ENCODE measurements around the gene NELL2.

Gene NELL2

DNA sequence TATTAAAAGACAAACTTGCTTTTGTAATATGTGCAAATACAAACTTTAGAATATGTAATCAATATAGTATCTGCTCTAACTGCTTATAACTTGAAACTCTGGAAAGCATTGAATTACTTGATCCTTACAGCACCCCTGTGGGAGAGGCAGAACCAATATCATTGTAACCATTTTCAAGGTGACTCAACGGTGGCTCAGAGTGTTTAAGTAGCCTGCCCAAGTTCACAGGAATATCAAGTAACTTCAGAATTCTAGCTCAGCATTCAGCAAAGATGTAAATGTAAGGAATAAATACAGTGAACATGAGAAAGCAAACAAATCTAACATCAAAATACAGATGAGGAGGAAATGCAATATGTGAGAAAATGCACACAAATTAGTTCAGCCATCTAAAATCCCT, 264.6 kb downstream of the NELL2 start:
- DNase-seq (ENCODE audit: low read depth): no peak

DNA sequence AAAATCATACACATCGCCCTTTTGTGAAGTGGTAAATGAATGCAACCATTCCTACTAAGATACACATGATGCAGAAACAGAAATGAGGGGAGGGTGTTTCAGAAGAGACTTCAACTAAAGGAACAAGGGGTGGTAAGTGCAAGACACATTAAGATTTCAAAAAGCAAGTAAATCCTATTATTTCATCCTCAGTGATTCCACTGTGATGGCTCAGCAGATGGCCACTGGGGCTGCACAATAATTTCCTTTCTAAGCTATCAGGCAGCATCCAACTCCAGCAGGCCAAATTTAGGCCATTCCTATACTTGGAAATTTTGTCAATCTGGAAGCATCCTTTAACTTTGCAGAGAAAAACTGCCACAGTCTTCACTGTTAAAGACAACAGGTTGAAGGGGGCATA, 272.4 kb downstream of the NELL2 start:
- no peak for DNase-seq (ENCODE audit: low read depth)

DNA sequence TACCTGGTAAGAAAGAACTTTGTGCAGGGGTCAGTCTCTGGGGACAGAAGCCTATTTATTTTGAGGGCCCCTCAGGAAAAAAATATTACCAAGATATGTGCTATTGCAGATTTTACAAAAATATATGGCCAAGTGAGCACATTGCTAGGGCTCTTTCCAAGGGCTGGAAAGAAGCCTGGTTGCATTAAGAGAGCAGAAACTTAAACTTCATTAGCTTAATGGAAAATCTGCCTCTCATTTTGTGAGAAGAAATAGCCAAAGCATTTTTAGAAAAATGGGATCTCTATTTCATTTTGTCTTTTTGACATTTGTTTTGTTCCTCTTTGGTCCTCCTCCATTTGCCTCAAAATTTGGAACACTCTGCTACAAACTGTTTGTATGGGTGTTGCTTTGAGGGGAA, 283.5 kb downstream of the NELL2 start:
- DNase-seq (ENCODE audit: low read depth): no peak

DNA sequence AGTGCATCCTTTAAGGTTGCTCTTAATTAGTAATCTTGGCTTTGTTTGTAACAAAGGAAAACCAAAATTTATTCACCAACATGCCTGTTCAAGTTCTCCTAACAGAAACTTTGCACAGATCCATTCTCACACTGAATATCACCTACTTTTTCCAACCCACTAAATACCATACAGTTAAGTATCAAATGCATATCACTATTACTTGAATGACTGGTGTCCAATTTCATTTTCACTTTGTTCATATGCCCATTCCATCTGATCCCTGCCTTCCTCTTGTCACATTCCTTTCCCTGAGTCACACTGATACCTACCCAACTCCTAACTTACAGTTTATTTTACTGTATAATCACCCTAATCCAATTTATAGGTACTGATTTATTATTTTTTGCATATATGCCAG, 286.4 kb downstream of the NELL2 start:
- no peak for DNase-seq (ENCODE audit: low read depth)

DNA sequence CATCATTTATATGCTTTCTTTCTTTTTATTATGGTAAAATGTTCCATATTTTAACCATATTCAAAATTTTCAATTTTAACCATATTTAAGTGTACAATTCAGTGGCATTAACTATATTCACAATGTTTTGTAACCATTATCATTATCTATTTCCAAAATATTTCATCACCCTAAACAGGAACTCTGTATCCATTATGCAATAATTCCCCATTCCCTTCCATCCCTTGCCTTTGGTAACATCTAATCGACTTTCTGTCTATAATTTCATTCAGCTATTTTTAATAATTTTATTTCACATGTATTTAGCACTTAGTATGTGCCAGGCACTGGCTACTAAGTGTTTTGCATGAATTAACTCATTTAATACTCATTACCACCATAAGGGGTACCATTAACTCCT, 287.5 kb downstream of the NELL2 start:
- DNase-seq (ENCODE audit: low read depth): no peak

DNA sequence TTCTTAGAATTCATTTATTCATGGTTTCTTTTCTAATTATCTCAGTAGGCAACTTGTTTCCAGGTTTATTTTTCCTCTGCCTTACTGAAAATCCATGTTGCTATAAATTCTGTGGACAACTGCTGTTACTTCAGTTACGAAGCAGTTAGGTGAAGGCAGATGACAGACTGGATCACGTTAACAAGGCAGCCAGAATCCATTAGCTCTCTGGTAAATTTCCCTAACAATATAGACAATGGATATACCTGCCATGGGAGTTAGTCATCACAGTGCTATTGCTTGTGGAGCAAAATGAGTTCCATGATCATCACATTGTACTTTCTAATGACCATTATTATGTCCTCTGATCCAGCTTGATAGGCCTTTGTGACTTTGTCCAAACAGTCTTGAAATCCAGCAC, 291.5 kb downstream of the NELL2 start:
- no peak for DNase-seq (ENCODE audit: low read depth)

DNA sequence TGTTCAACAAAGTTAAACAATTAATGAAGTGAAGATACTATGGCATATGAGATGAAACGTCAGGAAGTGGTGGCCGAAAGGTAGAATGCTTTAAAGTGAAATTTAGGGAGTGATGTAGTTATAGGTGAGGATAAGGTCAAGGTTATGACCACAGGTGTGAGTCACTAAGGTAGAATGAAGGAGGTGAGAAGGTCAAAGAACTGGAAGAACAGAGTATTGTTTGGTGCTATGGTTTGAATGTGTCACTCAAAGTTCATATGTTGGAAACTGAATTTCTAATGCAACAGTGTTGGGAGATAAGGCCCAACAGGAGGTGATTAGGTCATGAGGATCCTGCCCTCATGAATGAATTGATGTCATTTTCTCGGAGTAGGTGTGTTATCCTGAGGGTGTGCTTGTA, 293.6 kb downstream of the NELL2 start:
- no peak for DNase-seq (ENCODE audit: low read depth)

DNA sequence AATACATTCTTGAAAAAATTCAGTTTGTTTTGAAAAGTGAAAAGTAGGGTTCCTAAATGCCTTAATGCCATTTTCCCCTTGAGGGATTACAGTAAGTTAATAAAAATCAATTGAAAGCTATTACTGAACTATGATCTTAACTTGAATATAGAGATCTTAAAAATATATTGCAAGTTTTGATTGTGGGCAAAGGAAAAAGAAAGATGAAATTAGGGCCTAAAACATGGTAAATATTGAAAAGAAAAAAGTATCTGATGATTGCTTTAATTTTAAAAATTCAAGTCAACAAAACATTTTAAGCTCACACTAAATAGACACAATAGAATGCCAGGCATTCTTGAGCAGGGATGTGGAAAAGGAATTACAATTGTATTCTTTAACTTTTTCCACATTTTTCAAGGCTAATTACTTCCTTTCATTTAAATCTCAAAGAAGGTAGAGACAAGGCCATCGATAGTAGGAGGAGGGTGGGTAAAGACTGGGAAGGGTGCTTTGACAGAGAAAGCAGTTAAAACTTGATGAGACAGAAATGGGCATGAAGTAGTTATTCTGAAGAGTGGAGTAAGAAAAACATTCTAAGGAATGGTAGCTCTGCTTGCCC, 294.4 kb downstream of the NELL2 start:
- no peak for DNase-seq (ENCODE audit: low read depth)

DNA sequence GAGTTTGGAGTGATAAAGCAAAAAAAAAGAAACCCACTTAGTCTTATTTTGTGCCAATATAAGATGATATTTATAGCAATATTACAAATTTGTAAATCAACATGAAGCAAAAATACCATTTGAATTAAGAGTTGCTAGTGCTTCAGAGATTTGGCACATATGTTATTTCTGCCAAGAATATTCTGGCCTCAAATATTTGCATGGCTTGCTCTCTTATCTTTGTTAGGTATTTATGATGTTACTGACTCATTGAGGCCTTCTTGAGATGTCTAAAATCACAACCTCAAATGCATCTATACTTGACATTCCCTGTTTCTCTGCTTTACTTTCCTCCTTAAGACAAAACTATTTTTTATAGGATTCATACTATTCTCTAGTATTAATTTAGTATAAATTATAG, 301.5 kb downstream of the NELL2 start:
- DNase-seq (ENCODE audit: low read depth): no peak

DNA sequence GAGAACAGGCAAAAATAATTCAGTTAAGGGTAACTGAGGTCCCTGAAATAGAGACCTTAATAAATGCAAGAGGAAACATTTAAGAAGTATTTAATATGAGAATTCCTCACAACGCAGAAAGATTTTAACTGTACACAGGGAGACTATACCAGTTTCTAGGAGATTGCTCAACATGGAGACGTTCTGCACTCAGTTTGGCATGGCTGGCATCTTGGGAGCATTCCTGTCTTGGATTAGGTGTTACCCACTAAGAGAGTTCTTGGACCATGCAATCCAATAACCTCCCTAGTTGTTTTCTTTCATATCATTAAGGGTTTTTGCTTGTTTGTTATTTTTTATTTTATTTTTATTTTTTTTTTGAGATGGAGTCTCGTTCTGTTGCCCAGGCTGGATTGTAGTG, 302.4 kb downstream of the NELL2 start:
- DNase-seq (ENCODE audit: low read depth): no peak

DNA sequence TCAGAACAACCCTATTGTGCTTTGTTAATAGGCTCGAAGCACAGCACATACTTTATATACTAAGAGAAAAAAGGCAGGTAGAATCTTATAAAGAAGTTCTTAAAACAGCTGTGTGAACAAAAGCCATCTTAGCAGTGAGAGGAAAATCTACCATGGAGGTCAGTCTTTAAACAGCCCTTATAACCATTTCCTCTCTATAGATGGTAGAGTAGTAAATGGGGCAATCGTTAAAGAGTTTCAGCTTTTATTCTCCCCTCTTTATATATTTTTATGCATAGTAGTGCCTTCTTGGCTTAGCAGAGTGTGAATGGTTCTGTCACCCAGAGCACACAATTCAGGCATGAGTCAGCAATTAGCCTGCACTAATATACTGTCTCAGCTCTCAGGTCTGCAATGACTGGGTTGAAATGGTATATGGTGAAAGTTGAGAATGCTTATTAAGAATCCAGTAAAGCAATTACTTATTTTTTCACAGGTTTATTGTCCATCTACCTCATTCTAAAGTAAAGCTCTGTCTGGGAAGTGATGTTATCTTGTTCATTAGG, 305.0 kb downstream of the NELL2 start:
- no peak for DNase-seq (ENCODE audit: low read depth)

DNA sequence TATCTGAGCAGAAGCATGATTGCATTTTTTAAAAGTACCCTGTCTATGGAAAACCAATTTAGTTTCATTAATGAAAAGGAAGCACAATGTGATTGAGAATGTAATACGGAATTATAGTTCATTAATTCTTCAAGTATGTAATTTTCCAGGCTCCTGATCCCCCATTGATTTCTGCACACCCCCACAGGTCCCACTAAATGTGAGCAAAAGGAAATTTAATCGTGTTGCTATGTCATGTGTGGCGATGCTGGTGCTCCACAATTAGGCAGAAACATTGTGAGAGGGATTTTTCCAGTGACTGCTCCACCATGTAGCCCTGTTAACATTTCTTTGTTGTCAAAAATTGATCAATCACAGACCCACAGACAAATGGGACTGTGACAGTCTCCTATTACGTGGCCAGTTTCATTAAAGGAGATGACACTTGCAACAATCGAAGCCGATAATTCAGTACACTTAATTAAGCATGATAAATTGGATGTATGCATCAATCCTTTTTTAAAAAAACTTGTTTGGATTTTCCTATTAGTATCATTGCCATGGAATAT, 306.0 kb downstream of the NELL2 start:
- DNase-seq (ENCODE audit: low read depth): no peak

DNA sequence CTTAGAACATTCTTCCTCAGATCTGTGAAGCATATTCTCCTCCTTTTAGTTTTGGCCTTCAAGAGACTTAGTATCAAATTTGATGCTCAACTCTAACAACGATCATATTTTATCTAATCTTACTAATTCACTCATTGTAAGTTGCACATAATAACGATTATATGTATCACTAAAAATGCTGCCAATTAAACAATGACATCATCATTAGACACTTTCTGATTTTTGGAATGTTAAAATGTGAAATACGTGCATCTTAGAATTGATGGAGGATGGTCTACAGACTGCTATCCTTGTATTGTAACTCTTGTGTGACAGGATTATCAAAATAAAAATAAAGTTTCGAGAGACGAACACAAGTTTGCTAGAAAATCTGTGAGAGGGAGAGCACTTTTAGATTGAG, 311.0 kb downstream of the NELL2 start:
- no peak for DNase-seq (ENCODE audit: low read depth)

DNA sequence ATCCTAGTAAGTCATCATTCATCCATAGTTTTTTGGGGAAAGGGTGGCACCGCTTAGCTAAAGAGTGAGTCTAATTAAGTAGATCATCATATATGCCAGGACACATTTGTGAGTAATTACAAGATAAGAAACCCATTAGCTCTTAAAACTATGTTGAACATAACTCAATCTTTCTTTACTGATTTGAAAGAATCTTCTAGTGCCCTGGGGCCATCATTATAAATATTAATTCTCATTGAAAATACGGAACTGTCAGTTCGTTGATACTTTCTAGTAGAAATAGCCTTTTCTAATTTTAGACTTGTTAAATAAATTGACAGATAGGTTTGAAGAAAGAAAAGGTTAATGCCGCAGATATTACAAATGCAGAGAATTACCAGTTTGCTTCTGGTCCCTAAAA, 312.6 kb downstream of the NELL2 start:
- DNase-seq (ENCODE audit: low read depth): no peak

DNA sequence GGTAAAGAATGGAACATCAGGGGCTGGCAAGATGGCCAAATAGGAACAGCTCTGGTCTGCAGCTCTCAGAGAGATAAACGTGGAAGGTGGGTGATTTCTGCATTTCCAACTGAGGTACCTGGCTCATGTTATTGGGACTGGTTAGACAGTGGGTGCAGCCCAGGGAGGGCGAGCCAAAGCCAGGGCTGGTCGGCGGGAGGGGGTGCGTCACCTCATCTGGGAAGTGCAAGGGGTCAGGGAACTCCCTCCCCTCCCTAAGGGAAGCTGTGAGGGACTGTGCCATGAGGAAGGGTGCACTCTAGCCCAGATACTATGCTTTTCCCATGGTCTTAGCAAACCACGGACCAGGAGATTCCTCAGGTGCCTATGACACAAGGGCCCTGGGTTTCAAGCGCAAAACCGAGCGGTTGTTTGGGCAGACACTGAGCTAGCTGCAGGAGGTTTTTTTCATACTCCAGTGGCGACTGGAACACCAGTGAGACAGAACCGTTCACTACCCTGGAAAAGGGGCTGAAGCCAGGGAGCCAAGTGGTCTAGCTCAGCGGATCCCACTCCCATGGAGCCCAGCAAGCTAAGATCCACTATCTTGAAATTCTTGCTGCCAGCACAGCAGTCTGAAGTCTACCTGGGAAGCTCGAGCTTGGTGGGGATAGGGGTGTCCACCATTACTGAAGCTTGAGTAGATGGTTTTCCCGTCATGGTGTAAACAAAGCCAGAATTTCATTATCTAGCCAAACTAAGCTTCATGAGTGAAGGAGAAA, 317.6 kb downstream of the NELL2 start:
- no peak for DNase-seq (ENCODE audit: low read depth)

DNA sequence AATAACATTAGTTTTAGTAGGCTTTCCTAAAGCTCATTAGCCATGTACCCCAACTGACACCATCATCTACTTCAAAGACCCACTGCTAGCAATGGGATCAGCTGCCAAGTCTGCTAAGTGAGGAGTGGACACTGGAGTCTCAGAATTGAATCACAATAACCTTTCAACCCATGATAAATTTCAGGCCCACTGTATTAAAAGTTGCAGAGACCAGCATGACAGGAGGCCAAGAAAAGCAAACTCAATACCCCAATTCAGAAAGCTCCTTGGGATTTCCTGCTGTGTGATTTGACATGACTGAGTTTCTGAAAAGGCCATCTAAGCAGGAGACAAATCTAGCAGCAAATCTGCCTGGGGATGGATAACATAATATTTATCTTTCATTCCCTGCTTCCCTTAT, 320.7 kb downstream of the NELL2 start:
- no peak for DNase-seq (ENCODE audit: low read depth)

DNA sequence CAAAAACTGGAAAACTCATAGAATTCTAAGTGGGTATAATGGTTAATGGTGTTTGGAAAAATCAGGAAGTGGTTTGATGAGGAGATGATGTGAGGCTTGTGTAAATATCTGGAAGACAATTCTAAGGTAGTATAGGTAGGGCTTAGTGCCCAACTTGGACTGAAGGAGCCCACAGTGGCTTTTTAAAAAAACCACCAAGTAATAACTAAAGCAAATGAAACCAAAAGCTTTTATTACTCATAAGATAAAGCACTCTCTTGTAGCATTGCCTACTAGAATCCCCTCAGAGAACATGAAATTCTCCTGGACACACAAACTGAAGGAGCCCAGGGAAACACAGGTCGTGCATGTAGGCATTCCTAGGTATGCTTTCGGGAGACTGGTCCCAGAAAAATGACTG, 324.5 kb downstream of the NELL2 start:
- no peak for DNase-seq (ENCODE audit: low read depth)

DNA sequence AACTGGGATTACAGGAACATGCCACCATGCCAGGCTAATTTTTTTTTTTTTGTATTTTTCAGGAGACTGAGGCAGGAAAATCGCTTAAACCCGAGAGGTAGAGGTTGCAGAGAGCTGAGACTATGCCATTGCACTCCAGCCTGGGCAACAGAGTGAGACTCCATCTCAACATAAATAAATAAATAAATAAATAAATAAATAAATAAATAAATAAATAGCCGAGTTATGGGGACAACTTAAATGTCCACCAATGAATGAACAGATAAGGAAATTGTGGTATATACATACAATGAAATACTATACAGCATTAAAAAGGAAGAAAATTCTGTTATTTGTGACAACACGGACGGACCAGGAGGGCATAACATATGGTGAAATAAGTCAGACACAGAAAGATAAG, 325.7 kb downstream of the NELL2 start:
- DNase-seq (ENCODE audit: low read depth): no peak

DNA sequence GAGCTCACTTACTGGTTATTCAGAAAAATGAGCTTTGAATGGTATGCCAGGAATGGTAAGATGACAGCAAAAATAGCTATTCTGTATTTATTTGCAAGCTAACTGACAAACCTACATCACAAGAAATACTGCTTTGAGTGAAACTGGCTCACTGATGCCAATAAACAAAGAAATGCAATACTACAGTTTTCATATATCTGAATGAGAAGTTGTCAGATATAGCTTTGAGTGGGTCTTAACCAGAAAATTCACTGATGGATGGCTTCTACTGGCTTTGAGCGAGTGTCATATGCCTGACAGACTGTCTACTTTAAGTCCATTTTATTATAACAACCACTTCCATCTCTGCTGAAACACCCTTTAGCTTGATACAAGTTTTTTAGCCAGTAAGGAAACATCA, 330.1 kb downstream of the NELL2 start:
- DNase-seq (ENCODE audit: low read depth): no peak

DNA sequence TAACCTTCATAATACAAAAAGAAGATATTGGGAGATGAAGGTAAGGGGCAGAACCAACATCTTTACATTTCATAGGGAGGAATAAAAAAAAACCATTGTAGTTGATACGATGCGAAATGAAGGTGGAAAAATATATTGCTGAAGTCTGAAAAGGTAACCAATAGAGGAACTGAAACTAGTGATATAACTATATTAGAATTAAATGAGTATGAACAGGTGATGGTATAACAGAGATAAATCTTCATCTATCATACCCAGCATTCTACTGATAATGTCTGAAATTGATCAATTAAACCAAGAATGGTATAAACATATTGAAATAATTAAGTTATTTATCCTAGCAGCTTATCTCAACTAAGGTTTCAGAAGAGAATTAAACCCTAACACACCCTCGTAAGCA, 332.1 kb downstream of the NELL2 start:
- DNase-seq (ENCODE audit: low read depth): no peak

DNA sequence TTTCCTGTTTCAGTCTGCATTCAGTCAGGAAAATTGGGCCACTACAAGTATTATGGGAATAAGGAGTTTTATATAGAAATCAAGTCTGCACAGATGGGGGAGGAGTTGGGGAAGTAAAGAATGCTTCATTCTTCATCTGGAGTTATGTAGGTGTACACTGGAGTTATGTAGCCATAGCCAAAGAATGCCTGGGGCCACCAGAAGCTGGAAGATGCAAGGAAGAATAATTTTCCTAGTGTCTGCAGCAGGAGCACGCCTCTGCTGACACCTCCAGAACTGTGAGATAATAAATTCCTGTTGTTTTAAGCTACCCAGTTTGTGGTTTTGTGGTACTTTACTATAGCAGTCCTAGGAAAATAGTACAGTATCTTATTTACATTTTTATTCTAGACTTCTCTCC, 333.4 kb downstream of the NELL2 start:
- no peak for DNase-seq (ENCODE audit: low read depth)

DNA sequence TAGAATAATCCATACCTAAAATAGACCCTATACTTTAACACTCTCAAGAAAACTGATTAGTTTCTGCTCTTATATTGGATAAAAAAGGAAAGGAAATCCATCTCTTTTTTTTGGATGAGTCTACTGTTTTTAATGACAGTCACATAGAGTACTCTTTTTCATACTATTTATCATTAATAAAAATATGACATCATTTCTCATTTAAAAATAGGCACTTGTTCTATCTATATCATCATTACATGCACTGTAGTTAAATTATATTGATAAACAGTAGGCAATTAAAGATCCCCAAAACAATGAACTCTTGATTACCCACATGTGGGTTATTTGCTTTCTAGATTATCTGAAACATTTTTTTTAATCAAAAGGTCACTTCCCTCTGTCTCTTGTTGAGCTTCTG, 338.8 kb downstream of the NELL2 start:
- no peak for DNase-seq (ENCODE audit: low read depth)

DNA sequence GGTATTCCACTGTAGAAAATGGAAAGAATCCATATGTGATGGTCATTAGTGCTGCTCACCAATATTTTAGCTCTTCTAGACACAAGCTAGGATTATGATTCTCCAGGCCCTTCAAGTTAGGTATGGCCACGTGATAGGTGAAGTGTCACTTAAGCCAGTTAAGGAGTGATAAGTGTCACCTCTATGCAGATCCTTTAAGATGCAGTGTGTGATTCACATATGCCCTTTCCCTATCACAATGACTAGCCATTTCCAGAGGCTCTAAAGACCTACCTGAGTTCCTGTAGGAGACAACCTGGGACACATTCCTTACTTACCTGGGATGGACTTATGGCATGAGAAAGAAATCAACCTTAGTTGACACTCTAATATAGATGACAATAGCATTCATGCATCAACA, 343.2 kb downstream of the NELL2 start:
- no peak for DNase-seq (ENCODE audit: low read depth)
